NOMO-1 treated with DMSO at 0.1 percent for 48 hours (cell line): ENCODE results near the gene DNAH14.

Experiments
- DNase-seq: peaks from one replicate; lab custom pipeline; 2025; ENCODE audit not compliant: unreplicated experiment; lab: John Stamatoyannopoulos, UW

DNAH14 gene

GRCh38 chr1:225446981-225447615, 517.6 kb downstream of the DNAH14 start:
- no peak for DNase-seq

DNA sequence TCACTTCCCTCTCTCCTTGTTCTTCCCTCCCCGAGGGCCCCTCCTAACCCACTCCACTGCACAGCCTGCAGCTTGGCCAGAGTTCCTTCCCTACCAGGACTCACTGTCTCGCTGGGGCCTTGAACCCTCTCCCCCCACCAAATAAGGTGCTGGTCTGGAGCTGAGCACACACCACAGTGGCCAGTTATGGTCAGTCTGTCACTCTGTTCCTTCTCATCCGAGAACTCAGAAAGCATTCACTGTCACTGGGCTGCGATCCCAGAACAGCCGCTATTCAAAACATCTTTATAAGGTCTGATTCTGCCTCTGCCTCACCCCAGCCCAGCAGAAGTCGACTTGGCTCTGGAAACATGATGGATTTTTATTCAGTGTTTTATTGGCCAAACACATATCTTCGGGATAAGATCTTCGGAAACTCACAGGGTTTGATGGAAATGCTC, 518.2 kb downstream of the DNAH14 start:
- no peak for DNase-seq

GRCh38 chr1:225448146-225448805, 518.8 kb downstream of the DNAH14 start:
- no peak for DNase-seq
